ENCODE data around the gene NPR1. TPM values are rescaled to one million over a fixed set of nuclear protein-coding genes. Genes with fewer than 3 reads are reported as not detected.

NPR1 gene
- total RNA-seq, 3 donors from 2014 or later (not counting 1 experiment from before 2014, with no cell fraction given), result not detected

DNA sequence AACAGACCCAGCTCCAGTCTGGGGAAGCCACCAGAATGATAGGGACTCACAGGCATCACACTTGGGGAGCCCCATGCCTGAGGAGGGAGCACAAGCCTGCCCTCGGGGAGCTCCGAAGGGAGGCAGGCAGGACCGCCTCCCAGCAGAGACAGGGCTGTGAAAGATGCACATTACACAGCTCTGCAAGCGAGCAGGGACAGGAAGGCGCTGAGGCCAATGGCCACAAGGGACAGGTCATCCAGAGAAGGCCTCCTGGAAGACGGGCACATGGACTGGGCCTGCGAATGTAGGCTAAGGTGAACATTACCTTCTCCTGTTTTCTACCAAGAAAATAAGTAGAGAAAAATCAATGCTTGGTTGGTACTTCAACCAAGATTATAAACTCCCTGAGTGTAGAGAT, 4.2 kb downstream of the NPR1 start:
- intact Hi-C loops (cut with micrococcal nuclease), result no loop called here
- H3K4me1 Mint-ChIP-seq, result peaks cover 17 to 22% of the 10 kb centered on the region in 2 donors
- H3K27me3 Mint-ChIP-seq (ENCODE audit: low read depth in 2 of 2), result peaks cover 41 to 53% of the 10 kb centered on the region in 2 donors
- DNase-seq (no peak), ATAC-seq (no peak)
- H3K4me1 ChIP-seq (ENCODE audit: control insufficient read depth, insufficient read depth, low read length), result peaks cover 17% of the 10 kb centered on the region
- TF ChIP-seq, protein P1, sequence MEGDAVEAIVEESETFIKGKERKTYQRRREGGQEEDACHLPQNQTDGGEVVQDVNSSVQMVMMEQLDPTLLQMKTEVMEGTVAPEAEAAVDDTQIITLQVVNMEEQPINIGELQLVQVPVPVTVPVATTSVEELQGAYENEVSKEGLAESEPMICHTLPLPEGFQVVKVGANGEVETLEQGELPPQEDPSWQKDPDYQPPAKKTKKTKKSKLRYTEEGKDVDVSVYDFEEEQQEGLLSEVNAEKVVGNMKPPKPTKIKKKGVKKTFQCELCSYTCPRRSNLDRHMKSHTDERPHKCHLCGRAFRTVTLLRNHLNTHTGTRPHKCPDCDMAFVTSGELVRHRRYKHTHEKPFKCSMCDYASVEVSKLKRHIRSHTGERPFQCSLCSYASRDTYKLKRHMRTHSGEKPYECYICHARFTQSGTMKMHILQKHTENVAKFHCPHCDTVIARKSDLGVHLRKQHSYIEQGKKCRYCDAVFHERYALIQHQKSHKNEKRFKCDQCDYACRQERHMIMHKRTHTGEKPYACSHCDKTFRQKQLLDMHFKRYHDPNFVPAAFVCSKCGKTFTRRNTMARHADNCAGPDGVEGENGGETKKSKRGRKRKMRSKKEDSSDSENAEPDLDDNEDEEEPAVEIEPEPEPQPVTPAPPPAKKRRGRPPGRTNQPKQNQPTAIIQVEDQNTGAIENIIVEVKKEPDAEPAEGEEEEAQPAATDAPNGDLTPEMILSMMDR (IDR thresholded peaks at IDR 0.05), result no peak
- H3K27ac Mint-ChIP-seq, result no peak overlapping the region
- no peaks in the 10 kb centered on the region for H3K9me3 ChIP-seq (ENCODE audit: control insufficient read depth, insufficient read depth, low read length)
- no peak overlapping the region for H3K4me3 ChIP-seq (ENCODE audit: low read length)
- no peaks in the 10 kb centered on the region for H3K9me3 Mint-ChIP-seq
- H3K27me3 ChIP-seq (ENCODE audit: control insufficient read depth, insufficient read depth, low read length), result peaks cover 18% of the 10 kb centered on the region
- no peaks in the 10 kb centered on the region for H3K36me3 ChIP-seq (ENCODE audit: control insufficient read depth, insufficient read depth, low read length)
- no peak overlapping the region for H3K27ac ChIP-seq (ENCODE audit: low read length)
- H3K36me3 Mint-ChIP-seq, result no peaks in the 10 kb centered on the region
- H3K4me3 Mint-ChIP-seq, result no peak overlapping the region
- WGBS (ENCODE audit: insufficient coverage), result 93% methylated on average over 6 of the region's 7 CpGs

DNA sequence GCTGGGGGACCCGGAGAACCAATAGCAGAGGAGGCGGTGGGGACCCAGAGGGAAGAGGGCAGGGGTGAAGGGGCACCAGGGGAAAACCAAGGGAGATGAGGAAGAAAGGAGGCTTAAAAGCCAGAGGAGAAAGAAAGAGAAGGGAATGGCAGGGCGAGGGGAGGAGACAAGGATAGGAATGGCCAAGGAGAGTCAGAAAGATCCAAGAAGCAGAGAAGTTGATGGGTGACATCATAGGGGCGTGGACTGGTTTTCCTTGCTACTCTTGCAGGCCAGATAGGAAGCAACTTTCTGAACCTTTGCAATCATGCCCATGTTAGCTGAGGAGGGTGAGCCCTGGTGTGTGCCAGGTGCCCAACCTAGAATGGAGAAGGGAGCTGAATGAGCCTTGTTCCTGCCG, 5.4 kb downstream of the NPR1 start:
- Histone ChIP-seq H3K4me1 (ENCODE audit: control insufficient read depth, insufficient read depth, low read length) (peaks cover 6% of the 10 kb centered on the region), H3K36me3 (ENCODE audit: control insufficient read depth, insufficient read depth, low read length) (no peaks in the 10 kb centered on the region), H3K9me3 (ENCODE audit: control insufficient read depth, insufficient read depth, low read length) (no peaks in the 10 kb centered on the region), H3K4me3 (ENCODE audit: low read length) (no peak overlapping the region), H3K27ac (ENCODE audit: low read length) (no peak overlapping the region), H3K27me3 (ENCODE audit: control insufficient read depth, insufficient read depth, low read length) (peaks cover 9% of the 10 kb centered on the region)
- Mint-ChIP-seq H3K9me3 (no peaks in the 10 kb centered on the region), H3K36me3 (no peaks in the 10 kb centered on the region), H3K27ac (no peak overlapping the region), H3K4me3 (no peak overlapping the region), H3K4me1 (peaks cover 6 to 21% of the 10 kb centered on the region in 2 donors), H3K27me3 (ENCODE audit: low read depth in 2 of 2) (peaks cover 34 to 42% of the 10 kb centered on the region in 2 donors)
- 86% methylated on average over 5 of the region's 5 CpGs for WGBS (ENCODE audit: insufficient coverage)
- intact Hi-C loops (cut with micrococcal nuclease), result no loop called here
- DNase-seq (no peak), ATAC-seq (no peak)
- TF ChIP-seq, protein P1 (IDR thresholded peaks at IDR 0.05), result no peak

DNA sequence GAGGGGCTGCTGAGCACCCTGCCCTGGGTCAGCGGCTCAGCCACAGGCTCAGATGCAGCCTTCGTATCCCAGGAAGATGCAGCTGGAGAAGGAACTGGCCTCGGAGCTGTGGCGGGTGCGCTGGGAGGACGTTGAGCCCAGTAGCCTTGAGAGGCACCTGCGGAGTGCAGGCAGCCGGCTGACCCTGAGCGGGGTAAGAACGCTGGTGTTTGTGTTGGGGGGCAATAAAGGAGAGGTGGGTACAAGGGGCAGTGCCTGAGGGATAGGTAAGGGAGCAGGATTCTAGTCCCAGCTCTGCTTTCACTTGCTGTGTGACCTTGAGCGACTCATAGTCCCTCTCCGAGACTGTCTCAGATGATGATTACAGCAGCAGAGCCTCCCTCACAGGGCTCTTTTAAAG, 6.4 kb downstream of the NPR1 start:
- Histone ChIP-seq H3K4me3 (ENCODE audit: low read length) (no peak overlapping the region), H3K27ac (ENCODE audit: low read length) (no peak overlapping the region), H3K27me3 (ENCODE audit: control insufficient read depth, insufficient read depth, low read length) (peaks cover 6% of the 10 kb centered on the region), H3K9me3 (ENCODE audit: control insufficient read depth, insufficient read depth, low read length) (no peaks in the 10 kb centered on the region), H3K4me1 (ENCODE audit: control insufficient read depth, insufficient read depth, low read length) (no peaks in the 10 kb centered on the region), H3K36me3 (ENCODE audit: control insufficient read depth, insufficient read depth, low read length) (no peaks in the 10 kb centered on the region)
- Mint-ChIP-seq H3K36me3 (no peaks in the 10 kb centered on the region), H3K27me3 (ENCODE audit: low read depth in 2 of 2) (peaks cover 28 to 35% of the 10 kb centered on the region in 2 donors), H3K4me3 (no peak overlapping the region), H3K9me3 (no peaks in the 10 kb centered on the region), H3K27ac (no peak overlapping the region), H3K4me1 (peaks cover 2 to 16% of the 10 kb centered on the region in 2 donors)
- 95% methylated on average over 10 of the region's 12 CpGs for WGBS (ENCODE audit: insufficient coverage)
- ATAC-seq (no peak), DNase-seq (no peak)
- TF ChIP-seq, protein P1 (IDR thresholded peaks at IDR 0.05), result no peak
- intact Hi-C loops (cut with micrococcal nuclease), result no loop called here

All from natural killer cell (primary cell).